Smooth muscle cell of the brain vasculature (primary cell): ENCODE results near the gene IFNLR1.

Experiments used
- DNase-seq: peaks from one replicate; pipeline ENCODE4 v3.0.0-alpha.2; 2012; ENCODE audit warnings: low read depth, low spot score

IFNLR1 gene

GRCh38 chr1:24107462-24108138, 79.5 kb downstream of the IFNLR1 start:
- peak; percentile 39 for DNase-seq

GRCh38 chr1:24105368-24106160, 81.5 kb downstream of the IFNLR1 start:
- no peak for DNase-seq

GRCh38 chr1:24104854-24105253, 82.2 kb downstream of the IFNLR1 start:
- no peak for DNase-seq
